Activated T-cell treated with anti-CD3 and anti-CD28 coated beads for 48 hours (primary cell): ENCODE data around the gene SDCCAG8.
A peak's percentile ranks its signal among the peaks of the same experiment; 100 is the strongest.

Experiments
- DNase-seq: peaks from one replicate; pipeline ENCODE4 v3.0.0-alpha.2; 2020; ENCODE audit warnings: low read depth

Gene SDCCAG8

DNA sequence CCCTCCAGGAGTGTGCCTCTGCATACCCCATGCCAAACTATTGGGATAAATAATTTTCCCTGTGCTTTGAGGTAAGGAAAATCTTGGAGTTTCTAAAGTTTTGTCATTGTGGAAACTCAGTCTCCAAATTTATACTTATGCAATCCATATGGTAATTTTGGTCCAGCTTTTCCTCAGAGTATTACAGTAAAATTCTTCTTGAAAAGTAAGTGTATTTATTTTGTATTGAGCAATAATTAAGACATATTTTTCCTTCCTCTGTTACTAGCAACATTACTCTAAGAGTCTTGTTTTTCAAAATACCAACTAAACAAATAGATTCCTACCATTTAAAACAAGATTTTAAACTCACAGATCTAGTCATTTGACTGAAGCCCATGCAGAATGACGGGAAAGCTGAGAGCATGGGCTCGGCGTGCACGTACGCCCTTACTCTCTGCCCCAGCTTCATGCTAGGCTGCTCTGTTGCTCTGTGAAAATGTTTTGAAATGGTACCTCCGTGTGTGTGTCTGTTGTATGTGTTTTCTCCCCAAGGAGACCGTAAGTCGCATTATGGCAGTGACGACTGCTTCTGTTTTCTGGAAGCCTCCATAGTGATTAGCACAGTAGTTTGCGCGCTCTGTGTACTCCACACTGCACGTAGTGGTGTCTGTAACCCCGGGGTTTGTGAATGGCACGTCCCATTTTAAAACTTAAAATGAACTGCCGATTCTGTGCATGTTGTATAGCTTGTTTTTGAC lies 165.3 kb downstream of the SDCCAG8 start:
- DNase-seq, result no peak

DNA sequence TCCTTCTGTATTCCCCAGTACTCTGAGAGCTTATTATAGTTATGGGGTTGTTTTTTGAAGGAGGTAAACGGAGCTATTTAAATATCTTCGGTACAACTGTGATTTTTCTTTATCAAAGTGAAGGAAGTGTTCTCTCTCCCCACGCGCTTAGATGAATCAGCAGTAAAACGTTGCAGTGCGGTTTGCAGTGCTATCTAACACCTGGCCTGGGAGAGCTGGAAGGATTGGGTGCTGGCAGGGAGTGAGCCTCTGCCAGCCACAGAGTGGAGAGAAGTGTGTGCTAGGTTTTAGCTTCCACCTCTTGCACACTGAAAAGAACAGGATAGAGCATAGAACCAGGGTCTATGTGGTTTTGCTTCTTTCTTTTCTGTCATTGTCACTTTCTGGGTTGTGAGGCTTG lies 165.9 kb downstream of the SDCCAG8 start:
- peak; percentile 41 for DNase-seq

DNA sequence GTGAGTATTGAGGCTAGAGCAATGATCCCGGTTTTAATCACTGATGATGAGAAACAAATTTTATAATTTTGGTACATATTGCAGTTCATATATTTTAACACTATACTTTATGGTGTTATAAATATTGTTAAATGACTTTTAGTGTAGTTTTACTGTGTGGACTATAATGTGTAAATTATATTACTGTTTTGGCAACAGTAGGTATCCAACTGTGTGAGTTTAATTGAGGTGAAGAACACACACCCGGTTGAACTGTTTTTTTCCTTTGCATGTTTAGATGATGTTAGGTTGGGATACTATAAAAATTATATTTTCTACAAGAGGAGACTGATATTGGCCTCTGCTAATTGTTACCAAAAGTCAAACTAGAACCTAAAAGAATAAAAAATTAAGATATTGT lies 166.5 kb downstream of the SDCCAG8 start:
- no peak for DNase-seq

DNA sequence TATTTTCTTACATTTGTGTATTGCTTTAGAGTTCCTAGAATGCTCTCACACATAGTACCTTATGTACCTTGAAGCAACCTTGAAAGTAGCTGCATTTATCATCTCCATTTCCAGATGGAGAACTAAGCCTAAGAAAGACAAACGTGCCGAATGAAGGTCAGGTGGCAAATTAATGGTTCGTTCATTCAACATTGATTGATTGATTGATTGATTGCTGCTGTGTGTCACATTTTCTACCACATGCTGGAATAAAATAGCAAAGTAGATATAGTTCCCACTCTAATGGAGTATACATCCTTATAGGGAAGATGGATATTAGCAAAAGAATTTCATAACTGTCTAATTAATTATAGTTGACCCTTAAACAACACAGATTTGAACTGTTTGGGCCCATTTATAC lies 172.2 kb downstream of the SDCCAG8 start:
- DNase-seq, result no peak

DNA sequence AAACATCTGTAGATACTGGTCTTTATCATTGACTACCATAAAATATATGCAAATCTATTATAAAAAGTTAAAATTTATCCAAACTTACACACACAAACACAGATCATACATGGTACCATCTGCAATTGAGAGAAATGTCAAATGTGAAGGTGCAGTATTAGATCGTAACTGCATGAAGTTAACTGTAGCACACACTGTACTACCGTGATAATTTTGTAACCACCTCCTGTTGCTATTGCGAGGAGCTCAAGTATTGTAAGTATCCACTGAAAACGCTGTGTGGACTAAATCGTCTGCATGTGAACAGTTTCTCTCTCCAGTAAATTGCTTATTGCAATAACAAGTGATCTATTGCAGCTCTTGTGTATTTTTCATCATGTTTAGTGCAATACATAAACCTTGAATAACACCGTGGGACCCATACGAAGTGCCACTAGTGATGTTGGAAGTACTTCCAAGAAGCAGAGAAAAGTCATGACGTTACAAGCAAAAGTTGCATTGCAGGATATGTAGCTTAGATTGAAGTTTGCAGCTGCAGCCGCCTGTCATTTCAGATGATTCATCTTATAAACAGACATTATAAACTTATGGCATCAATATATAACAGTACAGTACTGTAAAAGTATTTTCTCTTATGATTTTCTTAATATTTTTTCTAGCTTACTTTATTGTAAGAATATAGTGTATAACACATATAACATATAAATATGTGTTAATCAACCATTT lies 172.9 kb downstream of the SDCCAG8 start:
- DNase-seq, result no peak

DNA sequence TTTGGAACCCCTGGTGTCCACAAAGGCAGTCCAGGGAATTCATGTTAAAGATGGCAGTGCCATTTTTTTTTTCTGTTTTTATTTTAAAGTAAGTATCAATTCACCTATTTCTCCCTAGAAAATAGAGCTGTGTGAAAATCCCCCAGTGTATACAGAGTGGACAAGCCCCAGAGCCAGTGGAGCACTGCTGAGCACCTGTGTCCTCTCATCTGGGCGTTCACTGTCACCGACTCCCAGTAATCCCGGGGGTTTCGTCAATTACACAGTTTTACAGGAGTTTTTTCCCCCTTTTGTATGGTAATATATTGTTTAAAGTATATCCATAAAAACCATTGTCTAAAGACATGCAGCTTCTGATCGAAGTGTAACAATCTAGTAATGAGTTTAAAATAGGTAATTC lies 175.8 kb downstream of the SDCCAG8 start:
- no peak for DNase-seq

DNA sequence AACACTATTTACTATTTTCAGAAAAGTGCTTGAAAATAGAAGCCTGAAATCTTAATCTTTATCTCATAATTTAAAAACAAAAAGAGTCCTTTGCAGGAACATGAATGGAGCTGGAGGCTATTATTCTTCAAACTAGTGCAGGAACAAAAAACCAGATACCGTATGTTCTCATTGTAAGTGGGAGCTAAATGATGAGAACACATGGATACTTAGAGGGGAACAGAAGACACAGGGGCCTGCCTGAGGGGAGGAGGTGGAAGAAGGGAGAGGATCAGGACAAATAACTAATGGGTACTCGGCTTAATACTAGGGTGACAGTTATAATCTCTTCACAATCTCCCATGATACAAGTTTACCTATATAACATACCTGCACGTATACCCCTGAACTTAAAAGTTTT lies 176.3 kb downstream of the SDCCAG8 start:
- no peak for DNase-seq

DNA sequence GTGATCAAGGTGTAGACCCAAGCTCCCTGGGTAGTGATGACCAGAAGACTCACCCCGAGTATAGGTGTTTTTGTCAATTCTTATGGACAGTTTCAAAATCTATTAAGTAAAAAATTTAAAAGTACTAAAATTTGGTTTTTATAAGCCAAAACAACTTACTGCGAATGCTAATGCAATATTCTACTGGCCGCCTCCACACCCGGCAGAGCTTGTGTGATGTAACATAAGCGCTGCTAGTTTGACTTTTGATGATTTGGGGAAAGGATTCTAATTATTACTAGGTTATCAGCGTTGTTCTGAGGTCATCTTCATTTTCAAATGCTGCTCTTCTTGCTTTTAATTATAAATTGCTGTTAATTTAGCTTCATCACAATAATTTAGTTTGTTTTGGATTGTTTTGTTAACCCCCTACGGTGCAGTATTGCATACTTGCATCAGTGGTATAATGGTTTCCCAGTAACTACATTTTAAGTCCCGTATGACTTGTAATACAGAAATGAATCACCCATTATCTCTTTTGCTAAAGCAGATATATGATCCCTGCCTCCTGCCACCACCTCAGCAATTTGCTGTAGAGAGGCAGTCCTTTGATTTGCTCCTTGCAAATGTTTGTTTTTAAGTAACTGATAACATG lies 178.0 kb downstream of the SDCCAG8 start:
- DNase-seq, result no peak

DNA sequence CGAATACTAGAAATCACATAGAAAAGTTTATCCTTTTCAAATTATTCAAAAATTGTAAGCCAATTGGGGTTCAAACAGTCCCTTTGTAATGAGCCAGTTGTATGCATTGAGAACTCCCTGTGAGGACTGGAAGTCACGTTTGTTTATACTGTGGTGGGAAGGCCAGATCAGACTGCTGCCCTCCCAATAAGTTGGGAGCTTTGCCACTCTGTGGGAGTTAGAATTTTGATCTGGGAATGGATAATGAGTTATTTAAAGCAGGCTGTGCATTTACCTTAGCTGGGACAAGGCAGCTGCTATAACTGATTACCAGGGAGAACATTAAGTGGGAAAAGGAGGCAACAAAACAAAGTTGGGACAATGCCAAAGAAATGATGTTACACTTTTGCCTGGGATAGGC lies 178.8 kb downstream of the SDCCAG8 start:
- no peak for DNase-seq

DNA sequence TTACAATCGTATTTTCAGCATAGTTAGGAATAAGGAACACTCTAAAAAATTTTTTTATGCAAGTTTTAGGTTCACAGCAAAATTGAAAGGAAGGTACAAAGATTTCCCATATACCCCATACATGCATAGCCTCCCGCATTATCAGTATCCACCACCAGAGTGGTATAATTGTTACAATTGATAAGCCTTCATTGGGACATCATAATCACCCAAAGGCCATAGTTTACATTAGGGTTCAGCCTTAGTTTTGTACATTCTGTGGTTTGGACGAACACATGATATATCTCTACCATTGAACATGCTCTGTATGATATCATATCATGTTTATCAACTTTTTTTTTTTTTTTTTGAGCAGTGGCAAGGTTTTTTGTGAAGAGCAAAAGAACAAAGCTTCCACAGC lies 180.0 kb downstream of the SDCCAG8 start:
- no peak for DNase-seq

DNA sequence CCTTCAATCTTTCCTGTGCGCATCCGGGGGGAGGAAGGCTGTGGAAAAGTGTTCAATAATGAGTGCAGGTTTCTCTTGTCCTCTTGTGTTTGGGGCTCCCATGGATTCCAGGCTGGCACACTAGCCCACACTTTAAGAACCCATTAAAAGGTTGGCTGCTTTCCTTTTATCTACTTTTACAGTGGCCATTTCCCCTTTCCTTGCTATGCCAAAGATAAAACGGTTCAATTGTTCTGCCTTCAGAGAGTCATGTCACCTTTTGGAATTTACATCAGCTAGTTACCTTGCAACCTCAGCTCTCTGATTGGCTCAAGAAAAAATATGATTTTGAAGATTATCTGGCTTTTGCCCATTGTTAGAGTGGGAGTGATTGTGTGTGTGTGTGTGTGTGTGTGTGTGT lies 182.3 kb downstream of the SDCCAG8 start:
- no peak for DNase-seq

DNA sequence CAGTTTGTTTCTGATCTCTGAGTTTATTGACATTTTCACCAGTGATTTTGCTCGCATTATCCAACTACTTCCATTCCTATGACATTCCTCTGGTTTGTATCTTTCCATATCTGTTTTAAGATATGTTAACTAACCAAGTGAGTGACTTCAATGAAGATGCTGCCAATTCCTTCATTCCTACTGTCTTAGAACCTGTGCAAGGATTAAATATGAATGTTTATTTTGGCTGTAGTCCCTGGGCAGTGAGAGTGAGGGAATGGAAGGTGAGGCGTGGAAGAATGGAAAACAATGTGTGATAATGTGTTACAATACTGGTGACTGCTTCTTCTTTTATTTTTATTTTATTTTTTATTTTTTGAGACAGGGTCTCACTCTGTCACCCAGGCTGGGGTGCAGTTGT lies 183.0 kb downstream of the SDCCAG8 start:
- no peak for DNase-seq

DNA sequence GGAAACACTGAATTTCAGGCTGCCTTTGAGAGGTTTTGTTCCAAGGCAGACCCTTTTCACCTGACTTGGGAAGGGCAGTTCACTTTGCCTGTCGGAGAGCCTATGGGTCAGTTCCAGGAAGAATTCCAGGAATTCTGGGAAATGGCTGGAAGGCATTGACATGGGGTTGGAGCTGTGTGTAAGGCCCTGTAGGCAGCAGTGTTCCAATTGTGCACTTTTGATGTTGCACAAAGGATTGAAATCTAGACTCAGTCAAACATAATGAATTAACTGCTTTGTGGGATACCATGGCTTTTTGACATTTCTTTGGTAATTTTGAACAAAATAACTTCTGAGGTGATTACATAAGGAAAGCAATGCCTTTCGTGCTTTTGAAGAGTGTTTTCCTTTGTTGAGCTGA lies 184.6 kb downstream of the SDCCAG8 start:
- no peak for DNase-seq

DNA sequence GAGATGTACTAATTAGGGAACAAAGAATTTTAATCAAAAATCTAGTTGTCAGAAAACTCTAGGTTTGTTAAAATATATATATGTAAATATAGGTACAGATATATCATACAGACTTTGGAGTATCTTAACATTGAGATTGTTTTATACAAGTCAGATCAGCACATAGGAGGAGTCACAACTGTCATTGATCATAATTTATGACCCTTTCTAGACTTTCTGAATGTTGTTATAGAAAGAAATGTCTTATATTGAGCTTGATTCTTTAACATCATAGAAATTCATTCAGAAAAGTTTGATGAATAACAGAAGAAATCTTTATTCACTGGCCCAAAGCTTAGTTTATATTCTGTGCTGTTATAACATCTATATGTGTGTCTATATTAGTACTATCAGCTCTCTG lies 185.8 kb downstream of the SDCCAG8 start:
- no peak for DNase-seq

DNA sequence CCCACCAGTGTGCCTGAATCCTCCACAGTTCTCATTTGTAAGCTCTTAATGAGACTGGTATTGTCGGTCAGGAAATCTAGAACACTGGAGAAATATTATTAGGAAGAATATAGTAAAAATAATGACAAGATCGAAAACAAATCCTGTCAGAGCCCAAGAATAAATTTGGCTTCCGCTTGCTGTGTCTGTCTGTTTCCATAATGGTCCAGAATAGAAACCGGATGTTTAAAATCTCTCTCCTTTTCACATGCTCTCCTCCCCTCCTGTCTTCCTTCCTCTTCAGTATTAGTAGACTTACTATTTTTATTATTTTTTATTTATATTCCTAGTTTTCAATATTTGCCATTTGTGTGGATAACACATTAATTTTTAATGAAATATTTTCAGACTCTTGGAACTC lies 187.7 kb downstream of the SDCCAG8 start:
- DNase-seq, result no peak

DNA sequence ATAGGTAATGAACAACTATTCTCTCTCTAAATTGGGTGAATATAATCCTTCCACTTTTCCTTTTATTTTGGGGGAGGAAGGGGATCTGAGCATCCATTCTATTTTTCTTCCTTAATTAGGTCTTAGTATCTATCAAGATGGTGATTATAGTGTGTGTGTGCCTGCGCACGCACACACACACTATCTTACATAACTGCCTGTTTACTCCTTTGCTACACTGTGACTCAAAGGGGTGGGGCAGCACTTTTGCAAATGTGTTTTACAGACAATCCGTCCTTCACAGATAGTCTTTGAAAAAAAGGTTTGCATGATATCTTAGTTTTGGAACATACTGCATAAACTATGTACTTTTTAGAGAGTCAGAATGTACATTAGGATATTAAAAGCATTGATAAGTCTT lies 191.5 kb downstream of the SDCCAG8 start:
- DNase-seq, result no peak

DNA sequence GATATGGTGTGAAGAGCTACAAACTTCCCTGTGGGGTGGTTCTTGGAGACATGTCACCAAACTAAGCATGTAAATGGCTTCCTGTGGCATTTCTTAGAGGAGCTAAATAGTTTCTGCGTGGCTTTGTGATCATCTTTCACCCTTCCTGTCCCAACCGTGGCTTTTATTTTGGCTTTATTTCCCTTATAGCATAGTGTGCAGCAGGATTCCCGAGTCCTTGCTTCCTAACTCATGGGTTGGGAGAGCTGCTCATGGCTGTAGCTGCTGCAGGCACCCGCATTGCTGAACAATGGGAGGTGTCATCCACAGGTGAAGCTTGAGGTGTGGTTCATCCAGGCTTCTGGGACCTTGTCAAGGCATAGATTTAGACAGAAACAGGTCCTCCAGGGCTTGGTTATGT lies 192.0 kb downstream of the SDCCAG8 start:
- DNase-seq, result no peak

DNA sequence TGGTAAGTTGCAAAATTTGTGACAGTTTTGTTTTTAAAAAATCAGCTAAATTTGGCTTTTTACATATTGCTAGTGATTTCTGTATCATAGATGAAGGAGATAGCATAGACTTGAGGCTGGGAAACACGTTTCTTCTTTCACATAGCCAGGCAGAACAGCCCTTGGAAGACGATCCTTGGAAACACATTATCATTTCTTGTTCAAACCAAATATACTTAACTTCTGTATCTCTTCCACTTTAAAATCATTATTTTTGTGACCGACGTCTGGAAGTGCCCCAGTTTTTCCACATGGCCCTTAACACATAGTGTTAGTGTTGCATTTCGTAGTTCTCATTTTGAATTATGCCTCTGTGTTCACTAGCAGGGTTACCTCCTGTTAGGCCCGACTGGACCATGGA lies 193.5 kb downstream of the SDCCAG8 start:
- DNase-seq, result no peak

DNA sequence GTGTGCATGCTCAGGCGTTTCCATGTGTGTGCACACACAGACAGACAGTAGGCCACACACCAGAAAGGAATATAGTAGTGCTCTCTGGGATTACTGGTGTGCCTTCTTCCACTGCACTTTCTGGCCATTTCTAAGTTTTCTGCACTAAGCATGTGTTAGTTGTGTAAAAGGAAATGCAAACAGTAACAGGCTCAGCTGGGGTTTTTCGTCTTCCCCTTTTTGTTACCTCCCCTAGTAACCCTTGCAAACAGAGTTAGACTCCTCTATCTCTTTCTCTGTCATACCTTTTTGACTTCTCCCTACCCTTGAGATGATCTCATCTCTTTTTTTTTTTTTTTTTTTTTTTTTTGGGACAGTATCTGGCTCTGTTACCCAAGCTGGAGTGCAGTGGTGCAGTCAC lies 196.3 kb downstream of the SDCCAG8 start:
- DNase-seq, result no peak

DNA sequence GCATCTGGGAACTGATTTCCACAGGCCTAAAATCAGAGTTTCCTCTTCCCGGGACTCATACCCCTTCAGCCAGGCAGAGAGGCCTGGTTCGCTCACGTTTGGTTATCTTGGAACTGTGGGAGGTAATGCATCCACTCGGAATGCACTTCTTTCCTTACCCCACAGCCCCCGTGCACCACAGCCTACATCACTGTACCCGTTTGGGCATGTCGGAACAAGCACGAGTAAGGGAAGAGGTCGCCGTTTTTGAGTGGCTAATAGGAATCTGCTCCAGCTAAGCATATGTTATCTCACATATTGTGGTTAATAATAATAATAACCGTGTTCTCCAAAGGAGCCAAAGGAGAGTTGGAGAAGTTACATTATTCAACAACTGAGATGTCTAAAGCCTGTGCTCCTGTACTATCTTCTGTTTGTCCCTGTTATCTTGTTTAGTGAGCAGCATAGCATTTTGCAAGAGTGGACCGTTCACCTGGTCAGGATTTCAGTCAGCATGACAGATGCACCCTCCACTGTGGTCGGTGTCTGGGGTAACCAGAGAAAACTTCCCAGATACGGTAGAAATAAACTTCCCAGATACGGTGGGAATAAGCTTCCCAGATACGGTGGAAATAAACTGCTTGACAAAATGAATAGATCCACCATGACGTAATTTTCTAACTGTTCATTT lies 198.6 kb downstream of the SDCCAG8 start:
- no peak for DNase-seq

DNA sequence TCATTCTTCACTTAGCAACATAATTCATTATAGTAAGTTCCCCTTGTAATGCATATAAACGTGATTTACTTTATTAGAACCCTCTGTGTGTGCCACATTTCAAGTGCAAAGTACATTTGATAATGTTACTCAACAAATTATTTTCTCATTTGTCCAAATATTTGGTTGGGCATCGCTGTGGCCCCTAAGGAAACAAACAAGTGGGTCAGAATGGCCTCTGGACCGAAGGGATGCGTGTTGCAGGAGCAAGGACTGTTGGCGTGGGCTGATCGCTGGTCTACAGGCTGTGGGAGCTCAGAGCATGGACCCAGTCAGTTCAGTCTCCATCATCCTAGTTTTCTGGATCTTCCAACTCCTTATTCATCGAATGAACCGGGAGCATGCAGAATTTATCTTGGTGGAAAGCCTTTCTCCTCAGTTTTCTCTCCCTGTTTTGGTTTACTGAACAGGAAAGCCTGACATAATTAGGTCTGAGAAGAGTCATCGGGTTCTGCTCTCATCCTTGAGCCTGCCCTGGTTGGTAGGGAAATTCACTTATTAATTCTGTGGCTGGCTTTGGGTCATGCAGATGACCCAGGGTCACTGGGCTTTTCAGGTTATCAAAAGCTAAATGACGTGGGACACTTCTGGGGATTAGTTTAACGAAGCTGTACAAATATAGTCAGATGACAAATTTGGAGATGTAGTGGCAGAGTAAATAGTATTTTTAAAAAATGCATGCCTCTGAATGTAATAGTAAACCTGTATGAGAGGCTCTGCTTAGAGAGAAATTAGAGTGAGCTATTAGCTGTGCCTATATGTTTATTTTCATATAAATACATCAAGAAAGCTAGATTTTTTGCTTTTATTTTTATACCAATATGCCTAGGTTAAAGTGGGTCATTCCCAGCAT lies 200.2 kb downstream of the SDCCAG8 start:
- no peak for DNase-seq
